LHCN-M2 (cell line): ENCODE measurements around the gene RTN4. TPM values are rescaled to one million over a fixed set of nuclear protein-coding genes. Genes with fewer than 3 reads are reported as not detected.
A peak's percentile ranks its signal among the peaks of the same experiment; 100 is the strongest.
"Not testable (repeated sequence)": the region's sequence is repeated elsewhere in the genome, so short reads cannot be mapped to it uniquely, and the experiment has no call there.

Experiments used
- DNase-seq: peaks from one replicate; pipeline ENCODE4 v3.0.0-alpha.2; 2012; ENCODE audit warnings: low read depth
- total RNA-seq: library from RNA; depleted of rRNA; stranded (reverse); fragments of >200 nt; gene quantifications from 2 replicates; pipeline ENCODE4 v1.2.3, GENCODE V29; 2014

Gene RTN4
- total RNA-seq, 1 experiment from 2014 or later, result 585 TPM

GRCh38 chr2:55010149-55010591 is 40.1 kb downstream of the RTN4 start:
- DNase-seq, result peak; percentile 72

- no peak for DNase-seq
Measured at GRCh38 chr2:55009277-55010060, 40.8 kb downstream of the RTN4 start.

GRCh38 chr2:55006306-55006705 is 43.9 kb downstream of the RTN4 start:
- DNase-seq, result no peak

GRCh38 chr2:55003706-55004639 is 46.3 kb downstream of the RTN4 start:
- DNase-seq, result no peak

- no peak for DNase-seq
Measured at GRCh38 chr2:55001716-55002115, 48.5 kb downstream of the RTN4 start.

GRCh38 chr2:55000341-55000740 is 49.9 kb downstream of the RTN4 start:
- no peak for DNase-seq

GRCh38 chr2:54999182-54999581 is 51.1 kb downstream of the RTN4 start:
- DNase-seq, result peak; percentile 75

- no peak for DNase-seq
Measured at GRCh38 chr2:54997826-54998225, 52.4 kb downstream of the RTN4 start.

- no peak for DNase-seq
Measured at GRCh38 chr2:54995553-54995952, 54.7 kb downstream of the RTN4 start.

- DNase-seq, result not testable (repeated sequence)
Measured at GRCh38 chr2:54990694-54991093, 59.6 kb downstream of the RTN4 start.

- DNase-seq, result no peak
Measured at GRCh38 chr2:54988612-54989011, 61.6 kb downstream of the RTN4 start.

- no peak for DNase-seq
Measured at GRCh38 chr2:54986264-54986663, 64.0 kb downstream of the RTN4 start.

GRCh38 chr2:54984476-54984875 is 65.8 kb downstream of the RTN4 start:
- no peak for DNase-seq

GRCh38 chr2:54983345-54984220 is 66.7 kb downstream of the RTN4 start:
- DNase-seq, result no peak

- no peak for DNase-seq
Measured at GRCh38 chr2:54981385-54981784, 68.9 kb downstream of the RTN4 start.

GRCh38 chr2:54979321-54980044 is 70.8 kb downstream of the RTN4 start:
- DNase-seq, result no peak

- DNase-seq, result no peak
Measured at GRCh38 chr2:54977149-54977548, 73.1 kb downstream of the RTN4 start.

- no peak for DNase-seq
Measured at GRCh38 chr2:54975598-54976492, 74.4 kb downstream of the RTN4 start.

- DNase-seq, result no peak
Measured at GRCh38 chr2:54975175-54975574, 75.1 kb downstream of the RTN4 start.

GRCh38 chr2:54969940-54970338 is 80.3 kb downstream of the RTN4 start:
- DNase-seq, result no peak
